Activated T-helper 1 cell treated with Interleukin-2 at 50 U/mL for 16 hours (primary cell): Measurements from ENCODE around the gene ASTL.
"Not testable (repeated sequence)": the region's sequence is repeated elsewhere in the genome, so short reads cannot be mapped to it uniquely, and the experiment has no call there.

ENCODE experiments used
- DNase-seq: peaks from one replicate; pipeline ENCODE4 v3.0.0-alpha.2; 2020; ENCODE audit warnings: low read depth

Gene ASTL

DNA sequence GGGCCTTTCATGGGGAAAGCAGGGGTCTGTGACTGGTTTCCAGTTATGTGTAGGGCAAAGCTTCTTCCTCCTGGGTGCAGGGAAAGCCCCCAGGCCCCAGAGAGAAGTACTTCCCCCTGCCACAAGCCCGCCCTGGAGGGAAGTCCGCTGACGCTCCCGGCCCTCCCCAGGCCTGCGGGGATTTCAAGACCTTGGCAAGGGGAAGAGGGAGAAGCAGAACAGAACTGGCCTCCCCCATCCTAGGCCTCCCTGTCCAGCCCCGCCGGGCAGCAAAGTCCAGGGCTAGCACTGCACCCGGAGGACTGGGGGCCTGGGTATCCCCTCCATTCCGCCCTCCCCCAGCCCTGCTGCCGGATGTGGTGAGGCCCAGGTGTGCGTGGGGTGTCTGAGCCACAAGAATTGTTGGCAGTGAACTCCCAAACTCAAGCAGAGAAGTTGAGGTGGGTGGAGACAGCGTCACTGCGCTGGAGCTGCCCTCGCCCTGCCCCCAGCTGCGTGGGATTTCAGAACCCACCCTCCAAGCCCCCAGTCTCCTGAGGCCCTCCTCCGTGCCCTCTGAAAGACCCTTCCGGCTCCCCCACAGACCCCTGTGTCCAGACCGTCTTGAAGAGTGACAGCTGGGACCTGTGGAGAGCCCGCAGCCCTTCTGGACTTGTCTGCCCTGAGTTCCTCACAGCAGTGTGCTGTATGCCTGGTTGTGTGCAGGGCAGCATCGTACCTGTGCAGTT lies 8.0 kb upstream of the ASTL start:
- DNase-seq = peak; percentile 83

DNA sequence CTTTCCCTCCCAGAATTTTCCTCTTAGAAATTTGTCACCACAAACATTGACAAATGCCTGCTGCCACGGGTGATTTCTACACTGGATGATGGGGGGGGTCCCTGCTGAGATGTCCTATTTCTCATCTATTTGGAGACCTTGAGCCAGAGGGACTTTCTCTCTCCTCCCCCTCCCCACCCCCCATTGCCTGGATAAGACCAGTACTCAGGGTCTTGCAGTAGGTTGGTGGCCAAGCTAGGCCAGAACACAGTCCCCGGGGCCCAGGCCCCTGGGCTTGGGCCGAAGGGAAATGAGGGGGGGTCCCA lies 7.5 kb upstream of the ASTL start:
- DNase-seq = no peak

DNA sequence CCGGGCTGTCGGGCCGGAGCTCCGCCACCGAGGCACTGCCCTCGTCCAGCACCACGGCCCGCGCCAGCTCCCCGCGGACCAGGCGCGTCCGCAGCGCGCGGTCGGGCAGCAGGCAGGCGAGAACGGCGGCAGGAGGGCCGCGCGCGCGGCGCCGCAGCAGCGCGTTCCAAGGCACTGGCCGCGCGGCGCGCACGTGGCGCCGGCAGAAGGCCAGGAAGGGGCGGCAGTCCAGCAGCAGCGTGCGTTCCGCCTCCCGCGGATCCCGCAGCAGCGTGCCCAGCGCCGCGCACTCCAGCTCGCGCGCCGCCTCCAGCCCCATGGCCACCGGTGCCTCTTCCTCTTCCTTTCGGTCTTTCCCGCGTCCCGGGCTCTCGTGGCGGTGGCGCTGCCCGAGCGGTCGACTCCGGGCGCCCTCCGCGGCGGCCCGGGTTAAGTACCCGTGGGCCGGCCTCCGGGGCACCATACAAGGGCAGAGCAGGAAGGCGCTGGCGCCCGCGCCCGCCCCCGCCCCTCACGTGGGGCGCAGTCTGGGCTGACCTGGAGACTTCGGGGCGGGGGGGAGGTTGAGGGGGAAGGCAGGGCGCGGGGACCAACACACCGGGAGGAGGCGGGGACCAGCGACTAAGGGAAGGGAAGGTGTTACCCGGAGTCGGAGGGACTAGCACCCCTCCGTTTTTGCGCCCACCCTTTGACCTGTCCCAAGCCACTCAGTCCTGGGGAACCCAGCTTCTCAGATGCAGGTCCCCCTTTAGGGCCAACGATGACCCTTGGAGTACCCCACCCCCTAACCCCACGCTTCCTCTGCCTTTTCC lies 6.9 kb upstream of the ASTL start, which contains the start of gene DUSP2:
Gene DUSP2 (minus strand): TSS at position 405 of the 812 bp plus-strand sequence. CDS start 86 bp downstream, at position 319.
- peak; percentile 83 for DNase-seq

DNA sequence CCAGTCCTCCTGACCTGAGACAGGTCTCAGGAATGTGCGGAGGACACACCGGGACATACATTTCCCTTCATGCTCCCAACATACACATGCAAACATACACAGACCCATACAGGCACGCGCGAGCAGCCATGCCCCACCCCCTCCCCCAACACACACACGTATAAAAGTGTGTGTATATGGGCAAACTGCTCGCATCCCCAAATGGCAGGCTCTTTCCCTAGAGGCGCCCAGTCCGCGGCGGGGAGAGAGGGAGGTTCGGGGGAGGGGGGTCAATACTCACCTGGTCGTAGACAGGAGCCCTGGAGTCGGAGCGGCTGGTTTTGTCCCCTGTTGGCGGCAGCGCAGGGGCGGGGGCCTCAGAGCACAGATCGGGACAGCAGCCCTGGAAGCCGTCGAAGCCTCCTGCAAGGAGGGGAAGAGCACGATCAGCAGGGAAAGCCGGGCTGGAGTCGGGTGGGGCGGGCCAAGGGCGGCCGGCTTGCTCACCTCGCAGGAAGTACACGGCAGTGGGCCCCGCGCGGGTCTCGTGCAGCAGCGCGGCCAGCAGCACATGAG lies 6.3 kb upstream of the ASTL start:
- no peak for DNase-seq

DNA sequence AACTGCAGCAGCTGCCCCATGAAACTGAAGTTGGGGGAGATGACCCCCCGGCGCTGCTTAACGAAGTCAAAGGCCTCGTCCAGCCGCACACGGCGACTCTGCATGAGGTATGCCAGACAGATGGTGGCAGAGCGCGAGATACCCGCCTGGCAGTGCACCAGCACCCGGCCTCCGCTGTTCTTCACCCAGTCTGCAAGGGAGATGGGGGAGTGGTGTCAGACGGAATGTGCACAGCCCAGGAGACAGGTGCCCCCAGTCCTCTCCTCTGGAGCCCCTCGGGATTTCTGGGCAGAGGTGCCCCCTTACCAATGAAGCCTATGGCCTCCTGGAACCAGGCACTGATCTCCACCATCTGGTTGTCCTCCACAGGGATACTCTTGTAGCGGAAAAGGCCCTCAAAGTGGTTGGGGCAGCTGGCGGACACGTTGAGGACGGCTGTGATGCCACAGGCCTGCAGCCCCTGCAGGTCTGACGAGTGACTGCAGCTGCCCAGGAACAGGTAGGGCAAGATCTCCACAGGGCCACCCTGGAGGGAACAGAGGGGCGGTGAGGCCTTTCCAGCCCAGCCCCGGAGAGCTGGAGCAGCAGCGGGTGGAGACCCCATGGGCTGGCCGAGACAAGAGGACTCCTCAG lies 5.7 kb upstream of the ASTL start:
- no peak for DNase-seq

DNA sequence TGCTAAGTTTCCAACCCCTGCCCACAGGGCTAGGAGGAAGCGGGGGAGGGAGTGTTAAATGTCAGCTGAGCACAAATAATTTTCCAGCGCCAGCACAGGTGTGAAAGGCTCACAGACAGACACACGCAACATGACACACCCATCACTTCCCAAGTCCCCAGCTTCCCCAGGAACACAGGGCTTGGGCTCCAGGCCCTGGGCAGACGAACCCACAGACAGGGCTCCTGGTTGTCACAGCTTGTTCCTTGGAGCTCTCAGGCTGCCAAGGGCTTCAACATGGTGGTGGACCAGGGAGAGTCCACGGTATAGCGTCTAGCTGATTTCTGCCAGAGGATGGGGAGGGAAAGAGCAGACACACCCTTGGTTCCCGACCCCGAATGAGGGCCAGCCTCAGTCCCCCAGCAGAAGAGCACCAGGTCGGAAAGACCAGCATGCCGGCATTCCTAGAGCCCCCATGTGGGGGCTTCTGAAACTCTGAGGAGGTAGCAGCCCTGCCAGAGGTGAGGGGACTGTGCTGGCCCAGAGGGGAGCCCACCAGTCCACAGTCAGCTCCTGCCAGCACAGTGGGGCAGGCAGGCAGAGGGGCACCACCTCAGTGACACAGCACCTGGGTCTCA lies 5.0 kb upstream of the ASTL start:
- no peak for DNase-seq

DNA sequence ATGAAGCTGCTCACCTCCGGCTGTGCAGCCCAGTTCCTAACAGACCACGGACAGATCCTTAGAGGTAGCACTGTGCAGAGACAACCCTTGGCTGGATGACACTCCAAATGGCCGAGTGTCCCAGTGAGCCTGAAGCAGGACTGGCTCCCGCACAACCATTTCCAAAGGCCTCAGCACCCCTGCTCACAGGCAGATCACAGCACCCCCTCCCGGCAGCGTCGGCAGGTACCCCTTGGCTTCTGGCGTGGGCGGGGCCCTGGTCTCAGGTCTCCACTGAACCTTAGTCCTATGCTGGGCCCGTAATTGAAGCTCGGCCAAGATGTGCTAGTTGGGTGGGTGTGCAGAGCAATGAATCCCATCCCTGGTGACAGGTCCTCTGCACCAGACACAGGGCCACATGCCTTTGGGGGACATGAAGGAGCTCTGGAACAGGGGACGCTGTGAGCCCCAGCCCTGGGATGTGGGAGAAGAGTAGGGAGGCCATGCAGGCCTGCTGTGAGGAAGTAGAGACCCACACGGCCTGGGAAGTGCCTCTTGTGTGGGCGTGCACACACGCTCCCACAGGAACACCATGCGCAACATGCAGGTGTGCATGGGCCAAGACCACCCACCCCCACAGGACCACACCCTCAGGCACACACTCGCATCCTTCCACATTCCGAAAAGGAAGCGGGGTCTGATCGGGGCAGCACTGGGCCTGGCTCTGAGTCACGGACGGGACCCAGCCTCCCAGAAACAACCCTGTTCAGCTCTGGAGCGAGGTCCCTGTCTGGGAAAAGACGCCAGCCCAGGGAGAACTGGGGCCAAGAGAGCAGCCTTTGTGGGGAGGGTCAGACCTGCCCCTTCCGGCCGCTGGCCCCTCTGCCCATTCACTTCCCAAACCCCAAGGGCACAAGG lies 4.2 kb upstream of the ASTL start:
- no peak for DNase-seq

DNA sequence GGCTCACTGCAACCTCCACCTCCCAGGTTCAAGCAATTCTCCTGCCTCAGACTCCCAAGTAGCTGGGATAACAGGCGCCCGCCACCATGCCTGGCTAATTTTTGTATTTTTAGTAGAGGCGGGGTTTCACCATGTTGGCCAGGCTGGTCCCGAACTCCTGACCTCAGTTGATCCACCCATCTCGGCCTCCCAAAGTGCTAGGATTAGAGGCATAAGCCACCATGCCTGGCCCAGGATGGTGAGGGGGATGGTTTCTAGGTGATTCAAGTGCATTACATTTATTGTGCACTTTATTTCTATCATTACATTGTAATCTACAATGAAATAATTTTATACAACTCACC lies 3.3 kb upstream of the ASTL start:
- DNase-seq = not testable (repeated sequence)

DNA sequence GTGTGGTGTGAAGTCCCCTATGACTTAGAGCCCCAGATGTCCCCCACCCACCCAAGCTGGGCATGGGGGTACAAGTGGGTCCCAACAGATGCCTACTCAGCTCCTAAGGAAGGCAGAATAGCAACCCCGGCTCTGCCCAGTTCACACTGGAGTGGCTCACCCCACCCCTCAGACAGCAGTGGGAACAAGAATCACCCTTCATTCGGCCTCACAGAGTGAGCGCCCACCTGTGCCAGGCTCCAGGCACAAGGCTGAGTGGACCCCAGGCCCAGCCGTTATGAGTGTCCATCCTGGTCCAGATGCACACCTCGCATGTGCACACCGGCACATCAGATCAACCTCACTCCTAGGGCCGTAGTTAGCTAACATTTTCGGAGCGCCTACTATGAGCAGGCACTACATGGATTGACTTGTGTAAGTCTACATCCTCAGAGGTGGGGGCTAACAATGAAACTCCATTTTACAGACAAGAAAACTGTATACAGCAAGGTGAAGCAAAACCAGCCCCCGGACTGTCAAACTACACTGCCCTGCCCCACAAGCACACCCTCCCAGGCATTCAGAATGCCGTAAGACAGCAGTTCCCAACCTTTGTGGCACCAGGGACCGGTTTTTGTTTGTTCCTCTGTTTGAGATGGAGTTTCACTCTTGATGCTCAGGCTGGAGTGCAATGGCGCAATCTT lies 2.8 kb upstream of the ASTL start:
- DNase-seq = no peak

DNA sequence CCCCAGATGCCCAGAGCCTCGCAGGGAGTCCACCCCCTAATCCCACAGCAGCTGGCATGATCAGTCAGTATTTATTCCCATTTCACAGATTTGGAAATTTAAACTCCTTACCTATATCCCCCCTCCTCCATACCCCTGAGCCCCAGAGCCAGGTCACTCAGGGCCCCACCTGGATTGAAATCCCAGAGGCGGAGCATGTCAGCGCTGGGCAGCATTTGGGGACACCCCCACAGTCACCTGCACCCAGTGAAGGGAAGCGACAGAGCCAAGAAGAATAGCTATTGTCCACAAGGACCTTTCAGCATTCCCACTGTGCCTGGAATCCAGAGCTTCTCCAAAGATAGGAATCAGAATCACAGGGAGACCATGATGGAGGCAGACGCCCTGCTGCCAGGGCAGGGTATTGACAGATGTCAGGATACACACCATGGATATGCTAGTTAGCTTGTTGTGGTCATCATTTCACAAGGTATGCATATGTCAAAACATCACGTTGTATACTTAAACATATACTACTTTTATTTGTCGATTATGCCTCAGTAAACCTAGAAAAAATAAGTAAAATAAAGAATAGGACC lies 968 bp upstream of the ASTL start:
- DNase-seq = no peak

DNA sequence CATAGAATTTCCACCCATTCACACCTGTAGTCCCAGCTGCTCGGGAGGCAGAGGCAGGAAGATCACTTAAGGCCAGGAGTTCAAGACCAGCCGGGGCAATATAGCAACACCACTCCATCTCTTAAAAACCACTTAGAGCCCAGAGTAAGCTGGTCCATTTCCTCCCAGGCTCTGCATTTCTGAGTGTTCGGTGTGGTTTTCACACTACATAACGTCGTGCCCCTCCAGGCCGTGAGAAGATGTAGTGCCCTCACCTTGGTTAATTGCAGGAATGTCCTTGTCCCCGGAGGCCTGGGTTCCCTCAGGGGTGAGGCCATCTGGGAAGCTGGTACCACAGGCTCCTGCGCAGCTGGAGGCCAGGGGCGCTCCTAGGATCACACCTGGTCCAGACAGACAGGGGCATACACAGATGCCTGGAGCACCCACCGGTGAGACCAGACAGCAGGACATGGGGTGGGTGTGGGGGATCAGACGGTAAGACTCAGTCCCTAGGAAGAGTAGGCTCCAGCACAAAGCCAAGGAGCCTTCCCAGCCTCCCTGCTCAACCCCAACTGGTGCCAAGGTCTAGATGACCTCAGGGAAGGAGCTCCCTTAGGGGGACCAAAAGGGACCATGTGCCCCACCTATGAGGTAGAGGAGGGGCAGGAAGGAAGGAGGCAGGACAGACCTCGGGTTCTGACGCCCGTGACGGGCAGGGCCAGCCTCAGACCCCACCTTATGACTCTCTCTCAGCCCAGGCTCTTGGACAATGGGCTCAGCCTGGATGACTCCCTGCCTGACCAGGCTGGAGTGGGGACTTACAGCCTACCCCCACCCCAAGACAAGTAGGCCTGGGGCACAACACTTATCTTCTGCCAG lies 752 bp downstream of the ASTL start:
- no peak for DNase-seq

DNA sequence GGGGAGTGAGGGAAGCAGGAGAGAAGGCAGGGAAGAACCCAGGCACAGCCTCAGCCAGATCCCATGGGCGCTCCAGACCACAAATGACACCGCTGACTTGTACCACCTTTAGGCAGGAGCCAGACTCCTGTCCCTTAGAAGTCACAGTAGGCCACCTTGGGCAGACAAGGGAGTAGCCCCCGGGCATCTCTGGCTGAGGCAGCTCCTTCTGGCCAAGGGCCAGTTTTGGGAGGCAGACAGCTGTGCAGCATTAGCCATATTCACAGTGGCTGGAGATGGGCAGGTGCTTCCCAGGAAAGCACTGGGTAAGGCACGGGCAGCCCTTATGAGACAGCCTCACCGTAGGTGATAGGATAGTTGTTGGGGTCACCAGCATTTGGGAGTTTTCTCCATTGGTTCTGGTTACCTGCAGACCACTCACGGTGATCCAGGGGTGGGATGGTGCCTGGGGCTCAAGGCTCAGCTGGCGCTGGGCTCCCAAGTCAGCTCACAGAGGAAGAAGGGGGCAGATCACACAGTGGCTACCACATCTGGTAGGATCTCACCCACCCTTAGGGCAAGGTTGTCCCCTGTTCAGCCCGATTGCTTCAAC lies 2.1 kb downstream of the ASTL start:
- no peak for DNase-seq

DNA sequence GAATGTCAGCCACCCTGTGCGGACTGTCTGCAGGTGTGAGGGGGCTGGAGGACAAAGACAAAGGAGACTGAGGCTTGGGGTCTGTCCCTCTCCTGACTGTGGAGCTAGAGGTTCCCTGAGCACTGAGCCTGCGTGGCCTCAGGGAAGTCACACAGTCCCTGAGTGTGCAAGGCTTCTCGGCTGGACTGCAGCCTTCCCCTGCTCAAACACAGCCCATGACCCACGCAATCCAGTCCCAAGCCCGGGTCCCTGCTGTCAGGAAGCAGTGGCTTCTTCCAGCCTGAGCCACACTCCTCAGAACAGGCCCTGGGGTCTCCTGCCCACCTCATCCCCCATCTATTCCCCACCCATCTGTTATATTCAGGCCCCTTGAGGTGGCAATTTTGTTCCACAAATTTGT lies 2.7 kb downstream of the ASTL start:
- no peak for DNase-seq

DNA sequence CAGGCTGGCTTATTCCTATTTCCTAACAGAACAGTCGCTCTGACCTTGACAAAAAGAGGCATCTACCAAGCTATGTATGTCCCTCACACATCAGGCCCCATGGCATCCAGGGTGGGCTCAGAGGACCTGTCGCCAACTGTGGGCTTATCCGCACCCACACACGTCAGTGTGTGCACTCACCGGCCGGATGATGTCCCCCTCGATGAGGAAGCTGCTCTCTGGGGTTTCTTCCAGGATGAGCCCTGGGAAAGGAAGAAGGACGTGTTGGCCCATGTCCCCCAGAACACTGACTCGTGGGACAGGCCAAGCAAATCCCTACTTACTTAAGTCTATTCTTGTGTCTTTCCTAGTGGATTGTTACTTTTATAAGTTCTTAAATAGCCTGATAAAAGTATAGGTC lies 3.1 kb downstream of the ASTL start:
- no peak for DNase-seq

DNA sequence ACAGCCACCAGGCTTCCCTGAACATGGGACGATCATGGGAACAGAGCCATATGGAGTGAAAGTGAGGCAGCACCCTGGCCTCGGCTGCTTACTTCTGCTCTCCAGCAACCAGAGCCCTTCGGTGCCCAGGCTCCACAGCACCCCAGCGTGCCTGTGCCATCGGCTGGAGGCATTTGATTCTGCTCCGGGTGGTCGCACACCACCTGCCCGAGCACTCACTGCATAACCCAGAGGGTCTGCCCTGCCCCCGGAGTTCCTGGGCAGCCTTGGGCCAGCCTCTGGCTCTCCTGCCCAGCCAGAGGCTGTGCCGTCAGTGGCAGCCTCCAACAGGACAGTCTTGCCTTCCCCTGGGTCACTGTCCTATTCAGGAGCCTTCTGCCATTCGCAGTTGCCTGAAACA lies 3.9 kb downstream of the ASTL start:
- DNase-seq = no peak

DNA sequence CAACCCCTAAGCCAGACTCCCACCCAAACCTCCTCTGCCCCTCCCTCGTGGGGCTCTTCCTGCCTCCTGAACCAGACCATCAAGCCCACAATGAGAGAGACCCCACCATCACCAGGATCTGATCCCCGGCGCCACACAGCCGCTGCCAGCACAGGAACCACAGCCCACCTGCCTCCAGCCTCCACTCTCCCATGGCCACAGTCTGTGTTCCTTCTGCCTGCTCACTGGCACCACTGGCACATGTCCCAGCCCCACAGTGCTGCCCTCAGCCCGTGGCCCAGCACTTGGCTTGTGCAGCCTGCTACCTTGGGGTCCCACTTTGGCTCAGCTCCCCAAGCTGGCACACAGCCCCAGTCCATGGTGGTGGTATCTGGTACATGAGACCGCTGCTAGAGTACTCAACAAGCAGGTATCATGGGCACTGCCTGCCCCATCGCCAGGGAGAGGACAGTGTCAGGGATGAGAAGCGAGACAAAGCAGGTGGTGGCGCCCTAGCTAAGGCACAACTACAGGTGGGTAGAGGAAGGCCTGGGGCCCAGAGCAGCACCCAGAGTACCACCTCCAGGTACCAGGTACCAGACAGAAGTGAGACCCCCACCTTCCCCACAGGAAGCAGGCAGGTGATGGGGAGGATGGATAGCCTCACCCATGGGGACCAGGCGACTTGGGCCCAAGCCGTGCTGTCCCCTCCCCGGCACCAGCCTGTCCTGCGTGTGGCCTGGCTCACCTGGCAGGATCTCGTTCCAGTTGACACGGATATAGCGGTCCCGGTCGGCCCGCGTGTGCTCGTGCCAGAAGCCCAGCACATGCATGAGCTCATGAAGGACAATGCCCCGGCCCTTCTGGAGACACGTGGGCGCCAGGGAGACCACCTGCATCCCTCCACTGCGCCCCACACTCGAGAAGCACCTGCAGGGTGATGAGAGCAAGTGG lies 6.2 kb downstream of the ASTL start:
- DNase-seq = no peak

DNA sequence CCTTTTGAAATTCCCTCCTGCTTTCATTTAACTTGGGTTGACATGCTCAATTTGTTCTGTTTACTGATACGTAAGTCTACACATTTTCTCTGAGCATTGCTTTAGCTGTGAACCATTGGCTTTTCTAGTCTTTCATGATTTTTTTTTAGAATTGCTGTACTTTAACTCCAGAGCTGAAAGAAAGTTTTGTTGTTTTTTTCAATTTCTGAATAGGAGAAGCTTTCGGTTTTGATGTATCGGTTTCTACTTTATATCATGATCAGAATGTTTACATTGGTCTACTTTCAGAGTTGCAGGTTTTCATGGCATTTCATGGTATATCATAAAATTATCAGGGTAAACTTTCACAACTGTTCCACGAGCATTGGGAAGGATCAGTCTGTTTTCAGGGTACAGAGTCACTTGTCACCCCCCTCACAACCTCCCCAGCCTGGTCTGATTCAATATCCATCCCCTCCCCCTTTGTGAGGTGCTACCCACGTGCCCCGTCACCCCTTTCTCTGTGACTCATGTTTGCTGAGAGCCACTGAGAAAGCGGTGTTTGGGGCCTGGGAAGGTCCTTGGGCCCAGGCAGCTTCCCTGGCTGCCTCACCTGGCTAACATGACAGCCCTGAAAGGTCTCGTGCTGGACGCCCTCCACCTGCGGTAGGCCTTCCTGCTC lies 7.0 kb downstream of the ASTL start:
- no peak for DNase-seq

DNA sequence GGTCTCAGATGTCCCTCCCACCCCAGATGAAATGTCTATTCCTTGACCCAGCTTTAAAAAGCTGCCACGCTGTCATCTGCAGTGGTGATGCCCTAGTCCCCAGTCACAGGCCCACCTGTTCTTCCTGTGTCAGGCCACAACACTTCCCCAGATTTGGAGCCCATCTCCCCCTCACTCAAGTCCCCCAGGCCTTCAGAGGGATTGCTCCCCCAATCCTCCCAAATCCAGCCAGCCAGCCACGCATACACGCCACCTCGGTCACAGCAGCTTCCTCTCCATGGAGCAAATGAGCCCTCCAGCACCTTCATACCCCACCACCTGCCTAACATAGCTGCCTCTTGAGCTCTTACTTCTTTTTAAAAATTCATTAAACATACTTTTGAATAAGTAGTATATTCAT lies 7.8 kb downstream of the ASTL start:
- no peak for DNase-seq
